ENCODE measurements around the gene KCNH8.

GRCh38 chr3:19231792-19232461 is 83.6 kb downstream of the KCNH8 start:
- TF ChIP-seq CTCF (IDR thresholded peaks at IDR 0.05) (no peak), POLR2AphosphoS5 (IDR thresholded peaks at IDR 0.05) (no peak)
